ENCODE results near the gene ANXA9. TPM values are rescaled to one million over a fixed set of nuclear protein-coding genes. Genes with fewer than 3 reads are reported as not detected.

ANXA9 gene
- total and polyA plus RNA-seq, 2 experiments from 2014 or later = 1.4 to 2.2 TPM

GRCh38 chr1:150992626-150993025 is 10.5 kb downstream of the ANXA9 start:
- Histone ChIP-seq H3K36me3 (ENCODE audit: insufficient read depth) (no peaks in the 10 kb centered on the region), H3K4me2 (no peak overlapping the region), H3F3A (replicated peaks; ENCODE audit: low read depth) (no peaks in the 10 kb centered on the region), H3K27ac (ENCODE audit: low read depth) (no peak overlapping the region), H4K20me1 (replicated peaks; ENCODE audit: insufficient read depth) (no peaks in the 10 kb centered on the region), H3K4me3 (no peak overlapping the region), H3K9me2 (ENCODE audit: insufficient read depth) (no peaks in the 10 kb centered on the region), H3K27me3 (ENCODE audit: insufficient read depth) (no peaks in the 10 kb centered on the region), H3K79me2 (replicated peaks; ENCODE audit: insufficient read depth) (no peaks in the 10 kb centered on the region), H2AFZ (no peak overlapping the region), H3K4me1 (ENCODE audit: insufficient read depth) (no peaks in the 10 kb centered on the region)
- Mint-ChIP-seq H3K27ac (no peak overlapping the region), H3K4me3 (no peak overlapping the region), H3K36me3 (ENCODE audit: low read depth) (peaks cover 3% of the 10 kb centered on the region; the same call in 2 of the 3 replicates), H3K4me1 (peaks cover 6% of the 10 kb centered on the region; the same call in 2 of the 3 replicates), H3K27me3 (ENCODE audit: insufficient read depth, low read depth, poor library complexity) (peaks cover 11% of the 10 kb centered on the region), H3K9me3 (no peaks in the 10 kb centered on the region)
- no peak for TF ChIP-seq NANOG (IDR thresholded peaks at IDR 0.05; ENCODE audit: borderline replicate concordance)
- no peak for TF ChIP-seq POLR2AphosphoS5 (IDR thresholded peaks at IDR 0.05; ENCODE audit: low read depth)
- TF ChIP-seq JUNB (IDR thresholded peaks at IDR 0.05; ENCODE audit: unreplicated experiment) = no peak
- TF ChIP-seq REST (IDR thresholded peaks at IDR 0.05; ENCODE audit: unreplicated experiment) = no peak
- TF ChIP-seq CREB1 (CRISPR knock-in tag; IDR thresholded peaks at IDR 0.05; ENCODE audit: low read depth) = no peak
- ATAC-seq (no peak), DNase-seq (ENCODE audit: low spot score) (no peak)

- H3K9me3 Mint-ChIP-seq = no peaks in the 10 kb centered on the region
- peaks cover 7% of the 10 kb centered on the region for H3K27me3 Mint-ChIP-seq (ENCODE audit: insufficient read depth, low read depth, poor library complexity)
- Histone ChIP-seq H2AFZ (no peak overlapping the region), H3K27me3 (ENCODE audit: insufficient read depth) (no peaks in the 10 kb centered on the region), H3F3A (replicated peaks; ENCODE audit: low read depth) (no peaks in the 10 kb centered on the region), H4K20me1 (replicated peaks; ENCODE audit: insufficient read depth) (no peaks in the 10 kb centered on the region), H3K9me2 (ENCODE audit: insufficient read depth) (no peaks in the 10 kb centered on the region), H3K79me2 (replicated peaks; ENCODE audit: insufficient read depth) (no peaks in the 10 kb centered on the region), H3K36me3 (ENCODE audit: insufficient read depth) (no peaks in the 10 kb centered on the region), H3K4me2 (no peak overlapping the region), H3K4me3 (no peak overlapping the region), H3K4me1 (ENCODE audit: insufficient read depth) (no peaks in the 10 kb centered on the region), H3K27ac (ENCODE audit: low read depth) (no peak overlapping the region)
- peaks cover 6% of the 10 kb centered on the region; the same call in 2 of the 3 replicates for H3K4me1 Mint-ChIP-seq
- peaks cover 3% of the 10 kb centered on the region; the same call in 2 of the 3 replicates for H3K36me3 Mint-ChIP-seq (ENCODE audit: low read depth)
- no peak overlapping the region for H3K27ac Mint-ChIP-seq
- DNase-seq (ENCODE audit: low spot score) (no peak), ATAC-seq (no peak)
- H3K4me3 Mint-ChIP-seq = no peak overlapping the region; the same call in 2 of the 3 replicates
- TF ChIP-seq POLR2AphosphoS5 (IDR thresholded peaks at IDR 0.05; ENCODE audit: low read depth) (no peak), EZH2 (IDR thresholded peaks at IDR 0.05; ENCODE audit: low read depth, unreplicated experiment) (no peak), NANOG (IDR thresholded peaks at IDR 0.05; ENCODE audit: borderline replicate concordance) (no peak), ETS1 (IDR thresholded peaks at IDR 0.05) (no peak), STAT1 (IDR thresholded peaks at IDR 0.05; ENCODE audit: unreplicated experiment) (no peak), REST (IDR thresholded peaks at IDR 0.05; ENCODE audit: unreplicated experiment) (no peak), JUNB (IDR thresholded peaks at IDR 0.05; ENCODE audit: unreplicated experiment) (no peak), ZNF114 (CRISPR knock-in tag; IDR thresholded peaks at IDR 0.05) (no peak), CREB1 (CRISPR knock-in tag; IDR thresholded peaks at IDR 0.05; ENCODE audit: low read depth) (no peak), ZNF331 (CRISPR knock-in tag; IDR thresholded peaks at IDR 0.05; ENCODE audit: low read depth) (no peak), CTCF (conservative IDR thresholded peaks at IDR 0.05; ENCODE audit: low read depth in 2 of 2) (no peak)
Measured at GRCh38 chr1:150994248-150994647, 12.2 kb downstream of the ANXA9 start.
